ENCODE measurements around the gene TAS2R43.
"Not testable (repeated sequence)": the region's sequence is repeated elsewhere in the genome, so short reads cannot be mapped to it uniquely, and the experiment has no call there.

Gene TAS2R43

DNA sequence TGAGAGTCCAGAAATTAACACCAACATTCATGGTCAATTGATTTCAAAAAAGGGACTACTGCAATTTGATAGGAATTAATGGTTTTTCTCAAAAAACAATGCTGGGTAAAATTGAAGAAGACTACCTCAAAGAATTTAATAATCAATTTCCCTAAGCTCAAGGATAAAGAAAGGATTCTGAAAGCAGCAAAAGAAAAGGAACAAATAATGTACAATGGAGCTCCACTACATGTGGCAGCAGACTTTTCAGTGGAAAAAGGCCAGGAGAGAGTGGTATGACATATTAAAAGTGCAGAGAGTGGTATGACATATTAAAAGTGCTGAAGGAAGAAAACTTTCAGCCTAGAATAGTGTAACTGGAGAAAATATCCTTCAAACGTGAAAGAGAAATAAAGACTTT is 15.6 kb upstream of the TAS2R43 start:
- Histone ChIP-seq H3K36me3 (ENCODE audit: control insufficient read depth in 5 of 5, insufficient read depth in 5 of 5, low read length in 5 of 5) (peaks cover 0 to 8% (median 3%) of the 10 kb centered on the region in 5 donors), H3K27ac (ENCODE audit: low read depth, low read length) (no peak overlapping the region), H3K27me3 (ENCODE audit: control insufficient read depth in 5 of 5, insufficient read depth in 4 of 5, low read length in 5 of 5) (no peaks in the 10 kb centered on the region), H3K4me1 (ENCODE audit: control insufficient read depth in 5 of 5, insufficient read depth in 5 of 5, low read length in 5 of 5) (no peaks in the 10 kb centered on the region), H3K9me3 (ENCODE audit: control insufficient read depth in 5 of 5, low read length in 5 of 5) (peaks cover 0 to 15% (median 5%) of the 10 kb centered on the region in 5 donors), H3K4me3 (ENCODE audit: low read depth in 1 of 5, low read length in 5 of 5) (no peak overlapping the region), H3K9ac (ENCODE audit: low read length in 5 of 5) (no peak overlapping the region)

DNA sequence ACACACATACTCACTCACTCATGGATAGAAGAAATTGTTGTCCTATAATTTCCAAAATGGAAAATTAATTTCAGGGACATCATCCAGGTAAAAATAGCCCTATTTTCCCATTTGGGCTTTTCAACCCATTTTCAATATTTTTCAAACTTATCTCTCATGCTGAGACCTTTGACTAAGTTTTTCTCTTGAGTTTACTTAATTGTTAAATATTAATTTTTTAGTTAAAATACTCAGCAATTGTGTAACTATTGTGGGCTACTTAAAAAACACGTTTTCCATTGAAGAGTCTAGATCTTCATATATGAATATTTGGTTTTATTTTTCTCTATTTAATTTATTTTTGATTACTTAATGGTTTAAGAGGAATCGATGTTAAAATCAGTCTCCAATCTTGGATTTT is 14.2 kb upstream of the TAS2R43 start:
- Histone ChIP-seq H3K9me3 (ENCODE audit: control insufficient read depth in 5 of 5, low read length in 5 of 5) (peaks cover 0 to 10% (median 5%) of the 10 kb centered on the region in 5 donors), H3K4me1 (ENCODE audit: control insufficient read depth in 5 of 5, insufficient read depth in 5 of 5, low read length in 5 of 5) (no peaks in the 10 kb centered on the region), H3K27ac (ENCODE audit: low read depth, low read length) (no peak overlapping the region), H3K27me3 (ENCODE audit: control insufficient read depth in 5 of 5, insufficient read depth in 4 of 5, low read length in 5 of 5) (no peaks in the 10 kb centered on the region), H3K9ac (ENCODE audit: low read length in 5 of 5) (no peak overlapping the region), H3K36me3 (ENCODE audit: control insufficient read depth in 5 of 5, insufficient read depth in 5 of 5, low read length in 5 of 5) (peaks cover 0 to 8% (median 3%) of the 10 kb centered on the region in 5 donors), H3K4me3 (ENCODE audit: low read depth in 1 of 5, low read length in 5 of 5) (no peak overlapping the region)

DNA sequence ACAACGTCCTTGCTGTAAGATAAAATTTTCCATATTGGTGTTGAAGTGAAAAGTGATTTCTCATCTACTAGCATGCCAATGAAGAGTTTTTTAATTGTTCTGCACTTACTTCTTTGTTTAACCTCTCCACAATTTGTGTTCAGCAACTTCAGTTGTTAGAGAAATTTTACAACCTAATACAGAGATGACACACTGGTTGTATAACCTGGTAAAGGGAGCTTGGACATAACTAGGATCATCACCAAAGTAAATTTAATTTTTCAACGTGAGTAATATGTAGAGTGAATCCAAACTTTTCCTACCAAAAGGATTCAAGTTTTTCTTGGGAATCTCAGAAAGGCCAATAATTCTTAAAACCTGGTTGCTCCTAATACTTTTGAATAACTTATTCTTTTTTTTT is 13.4 kb upstream of the TAS2R43 start:
- no peak overlapping the region for H3K27ac ChIP-seq (ENCODE audit: low read depth, low read length)
- H3K4me1 ChIP-seq (ENCODE audit: control insufficient read depth in 5 of 5, insufficient read depth in 5 of 5, low read length in 5 of 5) = no peaks in the 10 kb centered on the region
- no peak overlapping the region for H3K9ac ChIP-seq (ENCODE audit: low read length in 5 of 5)
- H3K27me3 ChIP-seq (ENCODE audit: control insufficient read depth in 5 of 5, insufficient read depth in 4 of 5, low read length in 5 of 5) = no peaks in the 10 kb centered on the region
- peaks cover 0 to 5% (median 2%) of the 10 kb centered on the region in 5 donors for H3K9me3 ChIP-seq (ENCODE audit: control insufficient read depth in 5 of 5, low read length in 5 of 5)
- peaks cover 0 to 6% (median 3%) of the 10 kb centered on the region in 5 donors for H3K36me3 ChIP-seq (ENCODE audit: control insufficient read depth in 5 of 5, insufficient read depth in 5 of 5, low read length in 5 of 5)
- no peak overlapping the region for H3K4me3 ChIP-seq (ENCODE audit: low read depth in 1 of 5, low read length in 5 of 5)

- H3K36me3 ChIP-seq (ENCODE audit: control insufficient read depth in 5 of 5, insufficient read depth in 5 of 5, low read length in 5 of 5); H3K27me3 ChIP-seq (ENCODE audit: control insufficient read depth in 5 of 5, insufficient read depth in 4 of 5, low read length in 5 of 5); H3K9ac ChIP-seq (ENCODE audit: low read length in 5 of 5); H3K4me3 ChIP-seq (ENCODE audit: low read depth in 1 of 5, low read length in 5 of 5); H3K4me1 ChIP-seq (ENCODE audit: control insufficient read depth in 5 of 5, insufficient read depth in 5 of 5, low read length in 5 of 5); H3K9me3 ChIP-seq (ENCODE audit: control insufficient read depth in 5 of 5, low read length in 5 of 5); H3K27ac ChIP-seq (ENCODE audit: low read depth, low read length): not testable (repeated sequence)
Observed at GRCh38 chr12:11094910-11095309, 2.8 kb upstream of the TAS2R43 start.

DNA sequence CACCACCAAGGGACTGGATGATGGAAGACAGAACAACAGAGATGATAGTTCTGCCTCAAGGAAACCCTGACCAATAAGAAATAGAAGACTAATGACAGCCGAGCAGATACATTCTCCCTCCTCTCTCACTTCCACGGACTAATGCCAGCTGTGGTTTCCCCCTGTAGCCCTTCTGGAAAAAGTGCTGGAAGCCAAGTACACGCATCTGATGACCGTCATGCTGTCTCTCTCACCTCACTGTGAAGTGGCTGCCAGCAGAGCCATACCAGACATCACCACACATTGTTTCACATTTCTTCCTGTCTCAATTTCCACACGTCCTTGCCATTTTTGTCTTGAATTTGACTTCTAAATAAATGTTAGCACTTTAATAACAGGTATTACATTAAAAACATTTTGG is 2.9 kb downstream of the TAS2R43 start:
- Histone ChIP-seq H3K36me3 (ENCODE audit: control insufficient read depth in 5 of 5, insufficient read depth in 5 of 5, low read length in 5 of 5) (no peaks in the 10 kb centered on the region), H3K4me1 (ENCODE audit: control insufficient read depth in 5 of 5, insufficient read depth in 5 of 5, low read length in 5 of 5) (no peaks in the 10 kb centered on the region), H3K27ac (ENCODE audit: low read depth, low read length) (no peak overlapping the region), H3K9ac (ENCODE audit: low read length in 5 of 5) (no peak overlapping the region), H3K9me3 (ENCODE audit: control insufficient read depth in 5 of 5, low read length in 5 of 5) (no peaks in the 10 kb centered on the region), H3K27me3 (ENCODE audit: control insufficient read depth in 5 of 5, insufficient read depth in 4 of 5, low read length in 5 of 5) (no peaks in the 10 kb centered on the region), H3K4me3 (ENCODE audit: low read depth in 1 of 5, low read length in 5 of 5) (no peak overlapping the region)

- no peak overlapping the region for H3K27ac ChIP-seq (ENCODE audit: low read depth, low read length)
- no peaks in the 10 kb centered on the region for H3K36me3 ChIP-seq (ENCODE audit: control insufficient read depth in 5 of 5, insufficient read depth in 5 of 5, low read length in 5 of 5)
- peaks cover 0 to 6% (median 0%) of the 10 kb centered on the region in 5 donors for H3K9me3 ChIP-seq (ENCODE audit: control insufficient read depth in 5 of 5, low read length in 5 of 5)
- no peak overlapping the region for H3K4me3 ChIP-seq (ENCODE audit: low read depth in 1 of 5, low read length in 5 of 5)
- H3K9ac ChIP-seq (ENCODE audit: low read length in 5 of 5) = no peak overlapping the region
- H3K27me3 ChIP-seq (ENCODE audit: control insufficient read depth in 5 of 5, insufficient read depth in 4 of 5, low read length in 5 of 5) = no peaks in the 10 kb centered on the region
- no peaks in the 10 kb centered on the region for H3K4me1 ChIP-seq (ENCODE audit: control insufficient read depth in 5 of 5, insufficient read depth in 5 of 5, low read length in 5 of 5)
Observed at GRCh38 chr12:11085419-11085818, 6.7 kb downstream of the TAS2R43 start.

DNA sequence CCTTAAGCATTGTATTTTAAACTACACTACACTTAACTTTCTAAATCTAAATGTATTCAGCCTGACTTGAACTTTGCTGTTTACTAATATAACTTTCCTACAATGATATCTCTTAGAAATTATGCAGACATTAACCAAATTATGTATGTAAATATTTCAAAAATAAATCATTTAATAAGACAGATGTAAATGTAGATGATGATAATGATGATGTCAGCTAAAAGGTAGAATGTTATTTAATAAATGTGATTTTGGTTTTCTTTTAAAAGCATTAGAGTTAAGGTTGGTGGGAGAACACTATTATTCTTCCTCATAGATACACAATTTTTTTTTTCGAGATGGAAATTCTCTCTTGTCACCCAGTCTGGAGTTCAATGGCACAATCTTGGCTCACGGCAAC is 10.1 kb downstream of the TAS2R43 start:
- H3K36me3 ChIP-seq (ENCODE audit: control insufficient read depth in 5 of 5, insufficient read depth in 5 of 5, low read length in 5 of 5) = no peaks in the 10 kb centered on the region
- no peak overlapping the region for H3K9ac ChIP-seq (ENCODE audit: low read length in 5 of 5)
- H3K27ac ChIP-seq (ENCODE audit: low read depth, low read length) = no peak overlapping the region
- no peak overlapping the region for H3K4me3 ChIP-seq (ENCODE audit: low read depth in 1 of 5, low read length in 5 of 5)
- H3K27me3 ChIP-seq (ENCODE audit: control insufficient read depth in 5 of 5, insufficient read depth in 4 of 5, low read length in 5 of 5) = no peaks in the 10 kb centered on the region
- peaks cover 0 to 6% (median 0%) of the 10 kb centered on the region in 5 donors for H3K9me3 ChIP-seq (ENCODE audit: control insufficient read depth in 5 of 5, low read length in 5 of 5)
- H3K4me1 ChIP-seq (ENCODE audit: control insufficient read depth in 5 of 5, insufficient read depth in 5 of 5, low read length in 5 of 5) = no peaks in the 10 kb centered on the region

- Histone ChIP-seq H3K36me3 (ENCODE audit: control insufficient read depth in 5 of 5, insufficient read depth in 5 of 5, low read length in 5 of 5) (no peaks in the 10 kb centered on the region), H3K27ac (ENCODE audit: low read depth, low read length) (no peak overlapping the region), H3K9me3 (ENCODE audit: control insufficient read depth in 5 of 5, low read length in 5 of 5) (peaks cover 0 to 6% (median 0%) of the 10 kb centered on the region in 5 donors), H3K4me3 (ENCODE audit: low read depth in 1 of 5, low read length in 5 of 5) (no peak overlapping the region), H3K4me1 (ENCODE audit: control insufficient read depth in 5 of 5, insufficient read depth in 5 of 5, low read length in 5 of 5) (no peaks in the 10 kb centered on the region), H3K27me3 (ENCODE audit: control insufficient read depth in 5 of 5, insufficient read depth in 4 of 5, low read length in 5 of 5) (no peaks in the 10 kb centered on the region), H3K9ac (ENCODE audit: low read length in 5 of 5) (no peak overlapping the region)
Observed at GRCh38 chr12:11078246-11078645, 13.9 kb downstream of the TAS2R43 start.

DNA sequence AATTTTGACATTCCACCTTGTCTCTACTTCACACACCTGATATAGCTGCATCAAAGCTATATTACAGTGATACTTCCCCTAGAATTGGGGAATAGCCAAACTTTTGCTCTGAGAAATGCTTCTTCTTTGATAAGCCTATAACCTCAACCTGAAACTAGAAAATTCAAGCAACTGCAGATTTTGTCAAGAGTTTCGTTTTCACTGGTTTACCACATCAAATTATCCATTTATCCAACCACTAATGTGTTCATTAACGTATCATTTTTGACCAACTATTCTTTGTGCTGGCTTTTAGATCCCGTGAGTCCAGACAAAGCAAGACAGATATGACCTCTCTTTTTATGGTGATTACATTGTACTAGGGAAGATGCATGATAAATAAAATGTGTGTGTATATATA is 16.5 kb downstream of the TAS2R43 start:
- no peaks in the 10 kb centered on the region for H3K9me3 ChIP-seq (ENCODE audit: control insufficient read depth in 5 of 5, low read length in 5 of 5)
- no peak overlapping the region for H3K4me3 ChIP-seq (ENCODE audit: low read depth in 1 of 5, low read length in 5 of 5)
- no peaks in the 10 kb centered on the region for H3K4me1 ChIP-seq (ENCODE audit: control insufficient read depth in 5 of 5, insufficient read depth in 5 of 5, low read length in 5 of 5)
- H3K27ac ChIP-seq (ENCODE audit: low read depth, low read length) = no peak overlapping the region
- no peaks in the 10 kb centered on the region for H3K36me3 ChIP-seq (ENCODE audit: control insufficient read depth in 5 of 5, insufficient read depth in 5 of 5, low read length in 5 of 5)
- no peaks in the 10 kb centered on the region for H3K27me3 ChIP-seq (ENCODE audit: control insufficient read depth in 5 of 5, insufficient read depth in 4 of 5, low read length in 5 of 5)
- H3K9ac ChIP-seq (ENCODE audit: low read length in 5 of 5) = no peak overlapping the region

GRCh38 chr12:11071414-11071813 is 20.7 kb downstream of the TAS2R43 start:
- H3K27ac ChIP-seq (ENCODE audit: low read depth, low read length) = no peak overlapping the region
- H3K9ac ChIP-seq (ENCODE audit: low read length in 5 of 5) = no peak overlapping the region
- H3K36me3 ChIP-seq (ENCODE audit: control insufficient read depth in 5 of 5, insufficient read depth in 5 of 5, low read length in 5 of 5) = no peaks in the 10 kb centered on the region

GRCh38 chr12:11070999-11071398 is 21.1 kb downstream of the TAS2R43 start:
- no peaks in the 10 kb centered on the region for H3K27me3 ChIP-seq (ENCODE audit: control insufficient read depth in 5 of 5, insufficient read depth in 4 of 5, low read length in 5 of 5)
- no peaks in the 10 kb centered on the region for H3K9me3 ChIP-seq (ENCODE audit: control insufficient read depth in 5 of 5, low read length in 5 of 5)
- no peak overlapping the region for H3K4me3 ChIP-seq (ENCODE audit: low read depth in 1 of 5, low read length in 5 of 5)
- H3K27ac ChIP-seq (ENCODE audit: low read depth, low read length) = no peak overlapping the region
- H3K36me3 ChIP-seq (ENCODE audit: control insufficient read depth in 5 of 5, insufficient read depth in 5 of 5, low read length in 5 of 5) = no peaks in the 10 kb centered on the region
- no peaks in the 10 kb centered on the region for H3K4me1 ChIP-seq (ENCODE audit: control insufficient read depth in 5 of 5, insufficient read depth in 5 of 5, low read length in 5 of 5)
- H3K9ac ChIP-seq (ENCODE audit: low read length in 5 of 5) = no peak overlapping the region

More at GRCh38 chr12:11071414-11071813, 20.7 kb downstream of the TAS2R43 start:
- Histone ChIP-seq H3K9me3 (ENCODE audit: control insufficient read depth in 5 of 5, low read length in 5 of 5) (no peaks in the 10 kb centered on the region), H3K27me3 (ENCODE audit: control insufficient read depth in 5 of 5, insufficient read depth in 4 of 5, low read length in 5 of 5) (no peaks in the 10 kb centered on the region), H3K4me3 (ENCODE audit: low read depth in 1 of 5, low read length in 5 of 5) (no peak overlapping the region), H3K4me1 (ENCODE audit: control insufficient read depth in 5 of 5, insufficient read depth in 5 of 5, low read length in 5 of 5) (no peaks in the 10 kb centered on the region)

Measured in subcutaneous abdominal adipose tissue (tissue), 5 donors.